Adrenal gland (tissue), 5 donors: ENCODE measurements around the gene SHBG.

ENCODE experiments used
- POLR2A ChIP-seq, 2 donors: fragments of 450-650 bp; IDR thresholded peaks; one replicate each; pipeline ENCODE4 v1.6.1; 2017; ENCODE audit warnings: antibody characterized with exemption in 2 of 2, mild to moderate bottlenecking in 2 of 2, moderate library complexity in 1 of 2
- TF ChIP-seq, protein P1 (sequence below), 6 experiments: fragments of 450-650 bp in 4 of 6; fragments of 200-600 bp in 2 of 6; sonication (generic) in 1 of 6; IDR thresholded peaks; 1 replicate in 5 of 6; 2 replicates in 1 of 6; pipeline versions ENCODE4 v1.5.1 to v1.8.0; 2016 to 2021; ENCODE audit warnings: antibody characterized with exemption in 6 of 6, mild to moderate bottlenecking in 2 of 6, moderate library complexity in 1 of 6
- donor health status: DM: no; HTN: no; CAD: no.

- TF ChIP-seq, protein P1, sequence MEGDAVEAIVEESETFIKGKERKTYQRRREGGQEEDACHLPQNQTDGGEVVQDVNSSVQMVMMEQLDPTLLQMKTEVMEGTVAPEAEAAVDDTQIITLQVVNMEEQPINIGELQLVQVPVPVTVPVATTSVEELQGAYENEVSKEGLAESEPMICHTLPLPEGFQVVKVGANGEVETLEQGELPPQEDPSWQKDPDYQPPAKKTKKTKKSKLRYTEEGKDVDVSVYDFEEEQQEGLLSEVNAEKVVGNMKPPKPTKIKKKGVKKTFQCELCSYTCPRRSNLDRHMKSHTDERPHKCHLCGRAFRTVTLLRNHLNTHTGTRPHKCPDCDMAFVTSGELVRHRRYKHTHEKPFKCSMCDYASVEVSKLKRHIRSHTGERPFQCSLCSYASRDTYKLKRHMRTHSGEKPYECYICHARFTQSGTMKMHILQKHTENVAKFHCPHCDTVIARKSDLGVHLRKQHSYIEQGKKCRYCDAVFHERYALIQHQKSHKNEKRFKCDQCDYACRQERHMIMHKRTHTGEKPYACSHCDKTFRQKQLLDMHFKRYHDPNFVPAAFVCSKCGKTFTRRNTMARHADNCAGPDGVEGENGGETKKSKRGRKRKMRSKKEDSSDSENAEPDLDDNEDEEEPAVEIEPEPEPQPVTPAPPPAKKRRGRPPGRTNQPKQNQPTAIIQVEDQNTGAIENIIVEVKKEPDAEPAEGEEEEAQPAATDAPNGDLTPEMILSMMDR (IDR thresholded peaks at IDR 0.05): no peak
- TF ChIP-seq POLR2A (IDR thresholded peaks at IDR 0.05): no peak
Observed at GRCh38 chr17:7640783-7641182, 10.8 kb downstream of the SHBG start.
